Neural cell (in vitro differentiated cells): Measurements from ENCODE around the gene SOCS2. TPM values are rescaled to one million over a fixed set of nuclear protein-coding genes. Genes with fewer than 3 reads are reported as not detected.
"Not testable (repeated sequence)": the region's sequence is repeated elsewhere in the genome, so short reads cannot be mapped to it uniquely, and the experiment has no call there.

Experiments
- H2AFZ ChIP-seq: fragments of 200-600, 300-800 bp; sonication (generic), shearing (Covaris generic); 2 replicates; pipeline ENCODE4 v1.6.0; 2014; ENCODE audit warnings: low read depth, mild to moderate bottlenecking, antibody characterized with exemption, low read length, moderate library complexity
- H3F3A ChIP-seq: fragments of 200-600 bp; shearing (Covaris generic); 2 replicates; pipeline ENCODE4 v1.6.1; 2016; ENCODE audit warnings: mild to moderate bottlenecking, moderate library complexity, mixed read lengths, antibody characterized with exemption, low read length; ENCODE audit not compliant: insufficient read depth, poor library complexity, severe bottlenecking
- H3K27ac ChIP-seq: fragments of 200-600, 300-800 bp; sonication (generic), shearing (Covaris generic); 2 replicates; pipeline ENCODE4 v1.5.1; 2014; ENCODE audit warnings: mild to moderate bottlenecking, low read length, moderate library complexity
- H3K27me3 ChIP-seq: fragments of 300-800, 200-600 bp; sonication (generic), shearing (Covaris generic); 2 replicates; pipeline ENCODE4 v1.6.0; 2014; ENCODE audit warnings: mild to moderate bottlenecking, low read depth, low read length, moderate library complexity; ENCODE audit not compliant: insufficient read depth
- H3K36me3 ChIP-seq: fragments of 300-800, 200-600 bp; sonication (generic), shearing (Covaris generic); 2 replicates; pipeline ENCODE4 v1.5.1; 2014; ENCODE audit warnings: mild to moderate bottlenecking, antibody characterized with exemption, low read length, moderate library complexity; ENCODE audit not compliant: insufficient read depth
- H3K4me2 ChIP-seq: fragments of 300-800, 200-600 bp; sonication (generic), shearing (Covaris generic); 2 replicates; pipeline ENCODE4 v1.6.0; 2014; ENCODE audit warnings: mild to moderate bottlenecking, low read length
- H3K4me3 ChIP-seq: fragments of 300-800, 200-600 bp; sonication (generic), shearing (Covaris generic); 2 replicates; pipeline ENCODE4 v1.5.1; 2014; ENCODE audit warnings: mild to moderate bottlenecking, low read length, moderate library complexity
- H3K79me2 ChIP-seq: fragments of 200-600 bp; shearing (Covaris generic); replicated peaks from 2 replicates; pipeline ENCODE4 v1.6.0; 2014; ENCODE audit warnings: mild to moderate bottlenecking, low read length, moderate library complexity; ENCODE audit not compliant: insufficient read depth
- H3K9ac ChIP-seq: fragments of 300-800, 200-600 bp; sonication (generic), shearing (Covaris generic); 2 replicates; pipeline ENCODE4 v1.6.1; 2016; ENCODE audit warnings: mild to moderate bottlenecking, low read length, mixed read lengths
- H3K9me2 ChIP-seq: fragments of 200-600 bp; shearing (Covaris generic); 2 replicates; pipeline ENCODE4 v1.6.1; 2016; ENCODE audit warnings: mild to moderate bottlenecking, low read length, mixed read lengths; ENCODE audit not compliant: insufficient read depth
- H3K9me3 ChIP-seq: fragments of 200-600, 300-800 bp; sonication (generic), shearing (Covaris generic); 2 replicates; pipeline ENCODE4 v1.6.1; 2016; ENCODE audit warnings: mild to moderate bottlenecking, mixed run types, low read length, moderate library complexity, mixed read lengths
- H4K20me1 ChIP-seq: fragments of 200-600 bp; shearing (Covaris generic); 2 replicates; pipeline ENCODE4 v1.6.1; 2016; ENCODE audit warnings: mild to moderate bottlenecking, mixed run types; ENCODE audit not compliant: insufficient read depth
- CTCF ChIP-seq: fragments of 450-650 bp; IDR thresholded peaks from 2 replicates; pipeline ENCODE4 v1.5.1; 2014; ENCODE audit warnings: antibody characterized with exemption, mild to moderate bottlenecking, moderate library complexity; ENCODE audit not compliant: poor library complexity, severe bottlenecking
- EZH2 ChIP-seq: fragments of 200-600, 300-800 bp; shearing (Covaris generic), sonication (generic); IDR thresholded peaks from 2 replicates; pipeline ENCODE4 v1.6.1; 2014; ENCODE audit warnings: antibody characterized with exemption, low read length, borderline replicate concordance, mild to moderate bottlenecking; ENCODE audit not compliant: insufficient read depth, poor library complexity, severe bottlenecking
- MXI1 ChIP-seq: fragments of 450-650 bp; conservative IDR thresholded peaks from 2 replicates; pipeline ENCODE4 v1.6.1; 2014; ENCODE audit warnings: antibody characterized with exemption, mild to moderate bottlenecking; ENCODE audit not compliant: poor library complexity, severe bottlenecking
- POLR2AphosphoS5 ChIP-seq: IDR thresholded peaks from 2 replicates; pipeline ENCODE4 v1.6.1; 2012
- RAD21 ChIP-seq: fragments of 450-650 bp; conservative IDR thresholded peaks from 2 replicates; pipeline ENCODE4 v1.6.1; 2014; ENCODE audit warnings: antibody characterized with exemption, mild to moderate bottlenecking, moderate library complexity
- SMC3 ChIP-seq: fragments of 450-650 bp; conservative IDR thresholded peaks from 2 replicates; pipeline ENCODE4 v1.6.1; 2014; ENCODE audit warnings: antibody characterized with exemption, mild to moderate bottlenecking, moderate library complexity; ENCODE audit not compliant: poor library complexity
- TAF1 ChIP-seq: IDR thresholded peaks from 2 replicates; pipeline ENCODE4 v1.6.1; 2012; ENCODE audit warnings: low read depth
- polyA plus RNA-seq: library from polyadenylated mRNA; depleted of rRNA; stranded (reverse); fragments of >200 nt; gene quantifications from 2 replicates; pipeline ENCODE4 v1.2.3, GENCODE V29; 2014
- TF ChIP-seq, protein P1 (sequence below): IDR thresholded peaks from 2 replicates; pipeline ENCODE4 v1.6.1; 2012; ENCODE audit warnings: borderline replicate concordance

The SOCS2 gene
- polyA plus RNA-seq, 1 donor from 2014 or later, result 119 TPM

DNA sequence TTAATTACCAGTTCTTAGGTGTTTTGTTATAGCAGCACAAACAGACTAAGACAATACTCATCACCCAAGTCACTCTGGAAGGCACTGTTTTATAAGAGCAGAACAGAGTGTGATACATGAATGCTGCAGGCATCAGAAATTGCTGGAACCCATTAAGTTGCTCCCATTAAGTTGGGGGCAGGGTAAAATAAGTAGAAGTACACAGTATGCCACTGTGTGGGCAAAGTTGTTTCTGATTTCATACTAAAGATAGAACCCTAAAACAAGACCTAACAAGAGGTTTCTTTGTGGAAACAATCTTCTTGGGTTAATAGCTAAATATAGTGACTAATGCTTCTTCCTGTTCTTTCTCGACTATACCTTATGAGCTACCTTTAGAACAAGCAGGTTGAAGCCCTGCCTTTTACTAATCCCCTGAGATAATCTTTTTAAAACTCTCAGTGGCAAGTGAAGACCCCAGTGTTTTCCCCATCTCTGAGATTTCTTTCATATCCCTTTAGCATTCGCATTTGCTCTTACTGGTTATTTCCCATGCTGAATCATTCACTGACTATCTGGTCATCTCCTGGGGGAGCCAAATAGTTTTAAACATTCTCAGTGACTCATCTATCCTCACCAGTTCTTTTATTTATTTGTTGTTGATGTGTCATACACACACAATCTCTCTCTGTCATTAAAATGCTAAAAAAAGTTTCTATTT lies 52.3 kb downstream of the SOCS2 start:
- H3K9me2 ChIP-seq, result no peaks in the 10 kb centered on the region
- H4K20me1 ChIP-seq, result no peaks in the 10 kb centered on the region
- no peak overlapping the region for H3K4me2 ChIP-seq
- no peak overlapping the region for H2AFZ ChIP-seq
- TF ChIP-seq POLR2AphosphoS5, result no peak
- no peak for TF ChIP-seq MXI1
- no peak for TF ChIP-seq RAD21
- TF ChIP-seq, protein P1, sequence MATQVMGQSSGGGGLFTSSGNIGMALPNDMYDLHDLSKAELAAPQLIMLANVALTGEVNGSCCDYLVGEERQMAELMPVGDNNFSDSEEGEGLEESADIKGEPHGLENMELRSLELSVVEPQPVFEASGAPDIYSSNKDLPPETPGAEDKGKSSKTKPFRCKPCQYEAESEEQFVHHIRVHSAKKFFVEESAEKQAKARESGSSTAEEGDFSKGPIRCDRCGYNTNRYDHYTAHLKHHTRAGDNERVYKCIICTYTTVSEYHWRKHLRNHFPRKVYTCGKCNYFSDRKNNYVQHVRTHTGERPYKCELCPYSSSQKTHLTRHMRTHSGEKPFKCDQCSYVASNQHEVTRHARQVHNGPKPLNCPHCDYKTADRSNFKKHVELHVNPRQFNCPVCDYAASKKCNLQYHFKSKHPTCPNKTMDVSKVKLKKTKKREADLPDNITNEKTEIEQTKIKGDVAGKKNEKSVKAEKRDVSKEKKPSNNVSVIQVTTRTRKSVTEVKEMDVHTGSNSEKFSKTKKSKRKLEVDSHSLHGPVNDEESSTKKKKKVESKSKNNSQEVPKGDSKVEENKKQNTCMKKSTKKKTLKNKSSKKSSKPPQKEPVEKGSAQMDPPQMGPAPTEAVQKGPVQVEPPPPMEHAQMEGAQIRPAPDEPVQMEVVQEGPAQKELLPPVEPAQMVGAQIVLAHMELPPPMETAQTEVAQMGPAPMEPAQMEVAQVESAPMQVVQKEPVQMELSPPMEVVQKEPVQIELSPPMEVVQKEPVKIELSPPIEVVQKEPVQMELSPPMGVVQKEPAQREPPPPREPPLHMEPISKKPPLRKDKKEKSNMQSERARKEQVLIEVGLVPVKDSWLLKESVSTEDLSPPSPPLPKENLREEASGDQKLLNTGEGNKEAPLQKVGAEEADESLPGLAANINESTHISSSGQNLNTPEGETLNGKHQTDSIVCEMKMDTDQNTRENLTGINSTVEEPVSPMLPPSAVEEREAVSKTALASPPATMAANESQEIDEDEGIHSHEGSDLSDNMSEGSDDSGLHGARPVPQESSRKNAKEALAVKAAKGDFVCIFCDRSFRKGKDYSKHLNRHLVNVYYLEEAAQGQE, result no peak
- TF ChIP-seq CTCF, result no peak
- no peak for TF ChIP-seq SMC3
- TF ChIP-seq EZH2, result no peak
- TF ChIP-seq TAF1, result no peak
- no peak overlapping the region for H3K9ac ChIP-seq
- H3K27me3 ChIP-seq, result no peaks in the 10 kb centered on the region
- no peaks in the 10 kb centered on the region for H3K9me3 ChIP-seq
- no peaks in the 10 kb centered on the region for H3K79me2 ChIP-seq
- H3K36me3 ChIP-seq, result no peaks in the 10 kb centered on the region
- no peak overlapping the region for H3K4me3 ChIP-seq
- no peaks in the 10 kb centered on the region for H3F3A ChIP-seq
- H3K27ac ChIP-seq, result no peak overlapping the region

- not testable (repeated sequence) for H3K27ac ChIP-seq, H3K9ac ChIP-seq, H3K4me3 ChIP-seq, H2AFZ ChIP-seq, H3K27me3 ChIP-seq, H3K36me3 ChIP-seq, H3K4me2 ChIP-seq, H3F3A ChIP-seq, H3K9me3 ChIP-seq, H4K20me1 ChIP-seq, H3K9me2 ChIP-seq, H3K79me2 ChIP-seq
Observed at GRCh38 chr12:93625295-93625645, 52.8 kb downstream of the SOCS2 start.

DNA sequence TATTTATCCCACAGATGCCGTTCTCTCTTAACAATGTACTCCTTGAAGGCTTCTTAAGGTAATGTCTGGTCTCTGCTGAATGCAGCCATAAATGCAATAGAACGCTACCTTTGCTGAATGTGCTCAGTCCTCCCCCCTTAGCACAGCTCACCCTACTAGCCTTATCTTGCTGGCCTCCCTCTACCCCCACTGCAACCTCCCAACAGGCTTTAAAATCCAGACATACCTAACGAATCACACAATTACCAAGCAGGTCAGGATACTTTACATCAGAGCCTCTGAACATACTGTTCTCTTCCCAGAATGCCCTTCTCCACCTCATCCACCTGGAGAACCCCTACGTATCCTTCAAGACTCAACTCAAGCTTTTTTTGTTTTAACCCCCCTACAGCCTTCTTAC lies 53.7 kb downstream of the SOCS2 start:
- no peak overlapping the region for H3K9ac ChIP-seq
- no peak overlapping the region for H3K4me2 ChIP-seq
- H2AFZ ChIP-seq, result no peak overlapping the region
- TF ChIP-seq, protein P1, result no peak
- no peaks in the 10 kb centered on the region for H3K79me2 ChIP-seq
- H3K36me3 ChIP-seq, result no peaks in the 10 kb centered on the region
- no peaks in the 10 kb centered on the region for H3K9me2 ChIP-seq
- H3K27me3 ChIP-seq, result no peaks in the 10 kb centered on the region
- H3F3A ChIP-seq, result no peaks in the 10 kb centered on the region
- no peak overlapping the region for H3K27ac ChIP-seq
- H3K9me3 ChIP-seq, result no peaks in the 10 kb centered on the region
- H4K20me1 ChIP-seq, result no peaks in the 10 kb centered on the region
- no peak overlapping the region for H3K4me3 ChIP-seq
